HepG2 (cell line): ENCODE results near the gene PALM. TPM values are rescaled to one million over a fixed set of nuclear protein-coding genes. Genes with fewer than 3 reads are reported as not detected.

Experiments
- ETV6 ChIP-seq: sonication (generic); formaldehyde crosslinking; conservative IDR thresholded peaks from 2 replicates; pipeline ENCODE4 v1.4.0; 2020; ENCODE audit warnings: missing genetic modification reagents
- FOXC1 ChIP-seq: sonication (generic); formaldehyde crosslinking; IDR thresholded peaks from 2 replicates; pipeline ENCODE4 v1.8.0; 2022; ENCODE audit warnings: mild to moderate bottlenecking, missing genetic modification reagents, borderline replicate concordance
- PAF1 ChIP-seq: IDR thresholded peaks from 2 replicates; pipeline ENCODE4 v1.6.1; 2016; ENCODE audit warnings: missing genetic modification reagents, missing compliant biosample characterization
- RXRB ChIP-seq: IDR thresholded peaks from 2 replicates; pipeline ENCODE4 v1.6.1; 2016; ENCODE audit warnings: borderline replicate concordance, missing genetic modification reagents, missing compliant biosample characterization
- ZFP62 ChIP-seq: sonication (generic); formaldehyde crosslinking; IDR thresholded peaks from 2 replicates; pipeline ENCODE4 v1.4.0; 2020; ENCODE audit warnings: missing genetic modification reagents
- ZNF337 ChIP-seq: sonication (generic); formaldehyde crosslinking; IDR thresholded peaks from 2 replicates; pipeline ENCODE4 v1.5.1; 2020; ENCODE audit warnings: missing genetic modification reagents, low read depth, mild to moderate bottlenecking, borderline replicate concordance
- ZNF816 ChIP-seq: sonication (generic); formaldehyde crosslinking; IDR thresholded peaks from 2 replicates; pipeline ENCODE4 v1.8.0; 2022; ENCODE audit warnings: missing genetic modification reagents, mild to moderate bottlenecking, borderline replicate concordance
- ZNF841 ChIP-seq: sonication (generic); formaldehyde crosslinking; IDR thresholded peaks from 2 replicates; pipeline ENCODE4 v1.8.1; 2023; ENCODE audit warnings: missing genetic modification reagents, borderline replicate concordance
- ZSCAN20 ChIP-seq: sonication (generic); formaldehyde crosslinking; IDR thresholded peaks from 2 replicates; pipeline ENCODE4 v1.4.0; 2020; ENCODE audit warnings: missing genetic modification reagents, mild to moderate bottlenecking, borderline replicate concordance
- polyA plus RNA-seq, 8 experiments: library from polyadenylated mRNA; depleted of rRNA in 3 of 8; stranded (reverse) in 7 of 8; unstranded in 1 of 8; fragments of >200 nt; fragmentation: Illumina TruSeq in 4 of 8; extraction: Trizol in 4 of 8; gene quantifications; 2 replicates each; pipeline versions ENCODE4 v1.2.1 to v1.2.3, GENCODE V29; 2011 to 2016; ENCODE audit warnings: low read depth in 4 of 8, missing spikeins in 1 of 8, mixed read lengths in 1 of 8; ENCODE audit not compliant: insufficient read depth in 1 of 8
- total RNA-seq, 5 experiments: library from RNA; depleted of rRNA; stranded (reverse); fragments of >200 nt; fragmentation: Illumina TruSeq; extraction: Trizol; gene quantifications; 2 replicates each; pipeline ENCODE4 v1.2.3, GENCODE V29; 2016; ENCODE audit warnings: low read depth in 1 of 5
- TF ChIP-seq, protein P1 (sequence below): sonication (generic); formaldehyde crosslinking; conservative IDR thresholded peaks from 2 replicates; pipeline ENCODE4 v1.4.0; 2020; ENCODE audit warnings: mild to moderate bottlenecking, missing genetic modification reagents, moderate library complexity
- TF ChIP-seq, protein P2 (sequence below): sonication (generic); formaldehyde crosslinking; IDR thresholded peaks from 2 replicates; pipeline ENCODE4 v1.4.0; 2020; ENCODE audit warnings: low read depth, missing genetic modification reagents
- TF ChIP-seq, protein P3 (sequence below): IDR thresholded peaks from 2 replicates; pipeline ENCODE4 v1.4.0; 2020; ENCODE audit warnings: mild to moderate bottlenecking, missing genetic modification reagents
- TF ChIP-seq, protein P4 (sequence below): sonication (generic); formaldehyde crosslinking; IDR thresholded peaks from 2 replicates; pipeline ENCODE4 v1.4.0; 2020; ENCODE audit warnings: missing genetic modification reagents
- TF ChIP-seq, protein P5 (sequence below): IDR thresholded peaks from 2 replicates; pipeline ENCODE4 v1.6.1; 2012; ENCODE audit warnings: low read depth, low read length, improper control_type of control experiment

The PALM gene
- total and polyA plus RNA-seq, 2 of the 13 experiments (the other 11 are each of a cell fraction or from before 2014, with no cell fraction given) = 4.0 to 9.7 TPM

DNA sequence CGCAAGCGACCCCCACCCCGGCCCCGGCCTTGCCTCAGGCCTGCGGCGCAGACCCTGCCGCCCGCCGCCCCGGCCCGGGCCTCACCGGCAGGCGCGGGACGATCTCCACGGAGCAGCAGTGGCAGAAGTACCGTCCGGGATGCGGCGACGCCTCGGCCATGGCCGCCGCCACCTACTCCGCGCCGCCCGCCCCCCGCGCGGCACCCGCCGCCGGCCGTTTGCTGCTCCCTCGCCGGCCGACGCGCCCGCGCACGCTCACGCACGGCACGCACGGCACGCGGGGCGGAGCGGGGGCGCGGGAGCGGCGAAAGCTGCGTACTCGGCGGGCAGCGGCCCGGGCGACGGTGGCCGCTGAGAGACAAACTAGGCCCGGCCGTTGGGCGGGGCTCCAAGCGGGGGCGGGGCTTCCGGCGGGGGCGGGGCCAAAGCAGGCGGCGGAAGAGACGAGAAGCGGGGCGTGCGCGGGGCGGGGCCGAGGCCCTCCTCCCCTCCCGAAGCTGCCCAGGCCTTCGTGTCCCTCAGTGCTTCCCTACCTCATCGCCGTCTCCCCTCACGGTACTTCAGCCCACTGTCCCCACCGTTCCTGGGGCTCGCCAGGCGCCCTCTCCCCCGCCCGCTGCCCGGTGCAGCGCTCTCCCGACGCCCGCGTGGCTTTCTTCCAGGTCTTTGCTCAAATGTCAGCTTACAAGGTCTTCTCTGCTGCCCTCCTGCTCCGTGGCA lies 45.6 kb upstream of the PALM start, which contains the start of gene RNF126 (continued):
- no peak for TF ChIP-seq ETV6 (CRISPR knock-in tag)
- TF ChIP-seq, protein P1, sequence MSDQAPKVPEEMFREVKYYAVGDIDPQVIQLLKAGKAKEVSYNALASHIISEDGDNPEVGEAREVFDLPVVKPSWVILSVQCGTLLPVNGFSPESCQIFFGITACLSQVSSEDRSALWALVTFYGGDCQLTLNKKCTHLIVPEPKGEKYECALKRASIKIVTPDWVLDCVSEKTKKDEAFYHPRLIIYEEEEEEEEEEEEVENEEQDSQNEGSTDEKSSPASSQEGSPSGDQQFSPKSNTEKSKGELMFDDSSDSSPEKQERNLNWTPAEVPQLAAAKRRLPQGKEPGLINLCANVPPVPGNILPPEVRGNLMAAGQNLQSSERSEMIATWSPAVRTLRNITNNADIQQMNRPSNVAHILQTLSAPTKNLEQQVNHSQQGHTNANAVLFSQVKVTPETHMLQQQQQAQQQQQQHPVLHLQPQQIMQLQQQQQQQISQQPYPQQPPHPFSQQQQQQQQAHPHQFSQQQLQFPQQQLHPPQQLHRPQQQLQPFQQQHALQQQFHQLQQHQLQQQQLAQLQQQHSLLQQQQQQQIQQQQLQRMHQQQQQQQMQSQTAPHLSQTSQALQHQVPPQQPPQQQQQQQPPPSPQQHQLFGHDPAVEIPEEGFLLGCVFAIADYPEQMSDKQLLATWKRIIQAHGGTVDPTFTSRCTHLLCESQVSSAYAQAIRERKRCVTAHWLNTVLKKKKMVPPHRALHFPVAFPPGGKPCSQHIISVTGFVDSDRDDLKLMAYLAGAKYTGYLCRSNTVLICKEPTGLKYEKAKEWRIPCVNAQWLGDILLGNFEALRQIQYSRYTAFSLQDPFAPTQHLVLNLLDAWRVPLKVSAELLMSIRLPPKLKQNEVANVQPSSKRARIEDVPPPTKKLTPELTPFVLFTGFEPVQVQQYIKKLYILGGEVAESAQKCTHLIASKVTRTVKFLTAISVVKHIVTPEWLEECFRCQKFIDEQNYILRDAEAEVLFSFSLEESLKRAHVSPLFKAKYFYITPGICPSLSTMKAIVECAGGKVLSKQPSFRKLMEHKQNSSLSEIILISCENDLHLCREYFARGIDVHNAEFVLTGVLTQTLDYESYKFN = peak; percentile 15; the same call in 1 of the 2 replicates
- TF ChIP-seq ZNF816 (CRISPR knock-in tag) = no peak
- TF ChIP-seq PAF1 (CRISPR knock-in tag) = no peak
- TF ChIP-seq, protein P2, sequence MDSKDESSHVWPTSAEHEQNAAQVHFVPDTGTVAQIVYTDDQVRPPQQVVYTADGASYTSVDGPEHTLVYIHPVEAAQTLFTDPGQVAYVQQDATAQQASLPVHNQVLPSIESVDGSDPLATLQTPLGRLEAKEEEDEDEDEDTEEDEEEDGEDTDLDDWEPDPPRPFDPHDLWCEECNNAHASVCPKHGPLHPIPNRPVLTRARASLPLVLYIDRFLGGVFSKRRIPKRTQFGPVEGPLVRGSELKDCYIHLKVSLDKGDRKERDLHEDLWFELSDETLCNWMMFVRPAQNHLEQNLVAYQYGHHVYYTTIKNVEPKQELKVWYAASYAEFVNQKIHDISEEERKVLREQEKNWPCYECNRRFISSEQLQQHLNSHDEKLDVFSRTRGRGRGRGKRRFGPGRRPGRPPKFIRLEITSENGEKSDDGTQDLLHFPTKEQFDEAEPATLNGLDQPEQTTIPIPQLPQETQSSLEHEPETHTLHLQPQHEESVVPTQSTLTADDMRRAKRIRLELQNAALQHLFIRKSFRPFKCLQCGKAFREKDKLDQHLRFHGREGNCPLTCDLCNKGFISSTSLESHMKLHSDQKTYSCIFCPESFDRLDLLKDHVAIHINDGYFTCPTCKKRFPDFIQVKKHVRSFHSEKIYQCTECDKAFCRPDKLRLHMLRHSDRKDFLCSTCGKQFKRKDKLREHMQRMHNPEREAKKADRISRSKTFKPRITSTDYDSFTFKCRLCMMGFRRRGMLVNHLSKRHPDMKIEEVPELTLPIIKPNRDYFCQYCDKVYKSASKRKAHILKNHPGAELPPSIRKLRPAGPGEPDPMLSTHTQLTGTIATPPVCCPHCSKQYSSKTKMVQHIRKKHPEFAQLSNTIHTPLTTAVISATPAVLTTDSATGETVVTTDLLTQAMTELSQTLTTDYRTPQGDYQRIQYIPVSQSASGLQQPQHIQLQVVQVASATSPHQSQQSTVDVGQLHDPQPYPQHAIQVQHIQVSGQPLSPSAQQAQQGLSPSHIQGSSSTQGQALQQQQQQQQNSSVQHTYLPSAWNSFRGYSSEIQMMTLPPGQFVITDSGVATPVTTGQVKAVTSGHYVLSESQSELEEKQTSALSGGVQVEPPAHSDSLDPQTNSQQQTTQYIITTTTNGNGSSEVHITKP (CRISPR knock-in tag) = peak; percentile 34; the same call in 1 of the 2 replicates
- TF ChIP-seq ZSCAN20 (CRISPR knock-in tag) = 0 out of 2 replicates have a peak, but pooled peaks have one; percentile 10
- TF ChIP-seq, protein P3, sequence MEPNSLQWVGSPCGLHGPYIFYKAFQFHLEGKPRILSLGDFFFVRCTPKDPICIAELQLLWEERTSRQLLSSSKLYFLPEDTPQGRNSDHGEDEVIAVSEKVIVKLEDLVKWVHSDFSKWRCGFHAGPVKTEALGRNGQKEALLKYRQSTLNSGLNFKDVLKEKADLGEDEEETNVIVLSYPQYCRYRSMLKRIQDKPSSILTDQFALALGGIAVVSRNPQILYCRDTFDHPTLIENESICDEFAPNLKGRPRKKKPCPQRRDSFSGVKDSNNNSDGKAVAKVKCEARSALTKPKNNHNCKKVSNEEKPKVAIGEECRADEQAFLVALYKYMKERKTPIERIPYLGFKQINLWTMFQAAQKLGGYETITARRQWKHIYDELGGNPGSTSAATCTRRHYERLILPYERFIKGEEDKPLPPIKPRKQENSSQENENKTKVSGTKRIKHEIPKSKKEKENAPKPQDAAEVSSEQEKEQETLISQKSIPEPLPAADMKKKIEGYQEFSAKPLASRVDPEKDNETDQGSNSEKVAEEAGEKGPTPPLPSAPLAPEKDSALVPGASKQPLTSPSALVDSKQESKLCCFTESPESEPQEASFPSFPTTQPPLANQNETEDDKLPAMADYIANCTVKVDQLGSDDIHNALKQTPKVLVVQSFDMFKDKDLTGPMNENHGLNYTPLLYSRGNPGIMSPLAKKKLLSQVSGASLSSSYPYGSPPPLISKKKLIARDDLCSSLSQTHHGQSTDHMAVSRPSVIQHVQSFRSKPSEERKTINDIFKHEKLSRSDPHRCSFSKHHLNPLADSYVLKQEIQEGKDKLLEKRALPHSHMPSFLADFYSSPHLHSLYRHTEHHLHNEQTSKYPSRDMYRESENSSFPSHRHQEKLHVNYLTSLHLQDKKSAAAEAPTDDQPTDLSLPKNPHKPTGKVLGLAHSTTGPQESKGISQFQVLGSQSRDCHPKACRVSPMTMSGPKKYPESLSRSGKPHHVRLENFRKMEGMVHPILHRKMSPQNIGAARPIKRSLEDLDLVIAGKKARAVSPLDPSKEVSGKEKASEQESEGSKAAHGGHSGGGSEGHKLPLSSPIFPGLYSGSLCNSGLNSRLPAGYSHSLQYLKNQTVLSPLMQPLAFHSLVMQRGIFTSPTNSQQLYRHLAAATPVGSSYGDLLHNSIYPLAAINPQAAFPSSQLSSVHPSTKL (CRISPR knock-in tag) = no peak
- TF ChIP-seq RXRB = no peak
- TF ChIP-seq, protein P4, sequence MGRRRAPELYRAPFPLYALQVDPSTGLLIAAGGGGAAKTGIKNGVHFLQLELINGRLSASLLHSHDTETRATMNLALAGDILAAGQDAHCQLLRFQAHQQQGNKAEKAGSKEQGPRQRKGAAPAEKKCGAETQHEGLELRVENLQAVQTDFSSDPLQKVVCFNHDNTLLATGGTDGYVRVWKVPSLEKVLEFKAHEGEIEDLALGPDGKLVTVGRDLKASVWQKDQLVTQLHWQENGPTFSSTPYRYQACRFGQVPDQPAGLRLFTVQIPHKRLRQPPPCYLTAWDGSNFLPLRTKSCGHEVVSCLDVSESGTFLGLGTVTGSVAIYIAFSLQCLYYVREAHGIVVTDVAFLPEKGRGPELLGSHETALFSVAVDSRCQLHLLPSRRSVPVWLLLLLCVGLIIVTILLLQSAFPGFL = no peak
- no peak for TF ChIP-seq ZNF841 (CRISPR knock-in tag)
- no peak; the same call in 1 of the 2 replicates for TF ChIP-seq FOXC1 (CRISPR knock-in tag)
- TF ChIP-seq, protein P5, sequence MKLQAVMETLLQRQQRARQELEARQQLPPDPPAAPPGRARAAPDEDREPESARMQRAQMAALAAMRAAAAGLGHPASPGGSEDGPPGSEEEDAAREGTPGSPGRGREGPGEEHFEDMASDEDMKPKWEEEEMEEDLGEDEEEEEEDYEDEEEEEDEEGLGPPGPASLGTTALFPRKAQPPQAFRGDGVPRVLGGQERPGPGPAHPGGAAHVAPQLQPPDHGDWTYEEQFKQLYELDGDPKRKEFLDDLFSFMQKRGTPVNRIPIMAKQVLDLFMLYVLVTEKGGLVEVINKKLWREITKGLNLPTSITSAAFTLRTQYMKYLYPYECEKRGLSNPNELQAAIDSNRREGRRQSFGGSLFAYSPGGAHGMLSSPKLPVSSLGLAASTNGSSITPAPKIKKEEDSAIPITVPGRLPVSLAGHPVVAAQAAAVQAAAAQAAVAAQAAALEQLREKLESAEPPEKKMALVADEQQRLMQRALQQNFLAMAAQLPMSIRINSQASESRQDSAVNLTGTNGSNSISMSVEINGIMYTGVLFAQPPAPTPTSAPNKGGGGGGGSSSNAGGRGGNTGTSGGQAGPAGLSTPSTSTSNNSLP = no peak
- no peak for TF ChIP-seq ZNF337 (CRISPR knock-in tag)
- TF ChIP-seq ZFP62 (CRISPR knock-in tag) = no peak
